Aorta (tissue), 5 donors: Measurements from ENCODE around the gene TBCD. TPM values are rescaled to one million over a fixed set of nuclear protein-coding genes. Genes with fewer than 3 reads are reported as not detected.

Experiments
- ATAC-seq: fragments of 200-7000 bp; cut with Tn5 transposase; one replicate; pipeline ENCODE4 v1.9.1; 2022; ENCODE audit warnings: moderate library complexity; ENCODE audit not compliant: low FRiP score
- DNase-seq, 2 donors: peaks; one replicate each; pipeline ENCODE4 v3.0.0-alpha.2; 2020
- H3K27ac ChIP-seq, 2 donors: one replicate each; pipeline ENCODE4 v1.5.1; 2013; ENCODE audit warnings: low read length in 2 of 2, mild to moderate bottlenecking in 2 of 2, moderate library complexity in 2 of 2, control low read depth in 1 of 2, inconsistent platforms in 1 of 2, low read depth in 1 of 2
- H3K27me3 ChIP-seq, 2 donors: one replicate each; pipeline ENCODE4 v1.6.1; 2013; ENCODE audit warnings: control low read depth in 1 of 2, low read length in 1 of 2, mild to moderate bottlenecking in 1 of 2, moderate library complexity in 1 of 2; ENCODE audit not compliant: insufficient read depth in 2 of 2, control insufficient read depth in 1 of 2
- H3K36me3 ChIP-seq, 2 donors: one replicate each; pipeline ENCODE4 v1.6.1; 2013; ENCODE audit warnings: control low read depth in 1 of 2, low read length in 1 of 2, mild to moderate bottlenecking in 1 of 2; ENCODE audit not compliant: insufficient read depth in 2 of 2, control insufficient read depth in 1 of 2
- H3K4me1 ChIP-seq, 2 donors: one replicate each; pipeline ENCODE4 v1.6.1; 2013; ENCODE audit warnings: low read length in 2 of 2, control low read depth in 1 of 2, mild to moderate bottlenecking in 1 of 2, moderate library complexity in 1 of 2; ENCODE audit not compliant: insufficient read depth in 2 of 2, control insufficient read depth in 1 of 2
- H3K4me3 ChIP-seq, 2 donors: one replicate each; pipeline ENCODE4 v1.5.1; 2013; ENCODE audit warnings: low read length in 2 of 2, control low read depth in 1 of 2, mild to moderate bottlenecking in 1 of 2
- H3K9me3 ChIP-seq: one replicate; pipeline ENCODE4 v1.6.1; 2013; ENCODE audit warnings: mild to moderate bottlenecking, low read length; ENCODE audit not compliant: control insufficient read depth
- WGBS, 2 donors: extraction: QIAGEN DNeasy Blood & Tissue Kit; methylation state at CpG; one replicate each; pipeline ENCODE4 v1.1.7; 2013; 5-methylcytosine and 5-hydroxymethylcytosine counted together
- intact Hi-C, 2 donors: fragments of 100-400 bp; cut with DNase I; formaldehyde crosslinking; loops; one replicate each; pipeline versions ENCODE4 v1.14.2 to v1.15.0; 2022
- polyA plus RNA-seq, 2 donors: library from polyadenylated mRNA; stranded (reverse); fragments of 200-250 nt; gene quantifications; one replicate each; pipeline ENCODE4 v1.2.3, GENCODE V29; 2013
- total RNA-seq, 2 donors: library from RNA; stranded (reverse); fragmentation: NEBNext Ultra II Directional; extraction: Animal tissue kit (Norgen Biotek cat#: 25700); gene quantifications; one replicate each; pipeline ENCODE4 v1.2.1, GENCODE V29; 2021
- donor health status: healthy with polysubstance abuse.
- donor health status: Bipolar disorder and iron deficiency.
- donor health status: DM: no; HTN: no; CAD: no.
- donor health status: DM: no; HTN: no; CAD: no.
- donor health status: DM: yes; HTN: yes; CAD: no.

Gene TBCD
- total and polyA plus RNA-seq, 4 donors = 20.0 to 182 (median 111) TPM

DNA sequence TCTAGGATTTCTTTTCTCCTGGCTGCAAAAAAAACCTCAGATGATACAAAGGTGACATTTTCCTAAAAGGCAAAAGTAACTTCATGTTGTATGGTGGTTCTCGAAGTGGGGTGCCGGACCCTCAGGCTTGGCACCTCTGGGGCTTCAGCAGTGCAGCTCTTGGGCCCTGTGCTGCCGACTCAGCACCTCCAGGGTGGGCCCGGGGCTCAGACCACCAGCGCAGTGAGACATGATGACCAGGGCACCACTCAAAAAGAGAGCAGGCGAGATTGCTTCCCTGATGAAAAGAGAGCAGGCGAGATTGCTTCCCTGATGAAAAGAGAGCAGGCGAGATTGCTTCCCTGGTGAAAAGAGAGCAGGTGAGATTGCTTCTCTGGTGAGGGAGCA, 186.6 kb downstream of the TBCD start:
- Histone ChIP-seq H3K4me3 (no peak overlapping the region), H3K9me3 (no peaks in the 10 kb centered on the region), H3K36me3 (peaks cover 0 to 5% of the 10 kb centered on the region in 2 donors), H3K27ac (no peak overlapping the region), H3K4me1 (no peaks in the 10 kb centered on the region), H3K27me3 (no peaks in the 10 kb centered on the region)
- intact Hi-C loops = no loop called here
- ATAC-seq = no peak
- DNase-seq = peak; percentile 15 to 31
- 94% methylated on average over 8 of the region's 8 CpGs for WGBS, 2 donors

DNA sequence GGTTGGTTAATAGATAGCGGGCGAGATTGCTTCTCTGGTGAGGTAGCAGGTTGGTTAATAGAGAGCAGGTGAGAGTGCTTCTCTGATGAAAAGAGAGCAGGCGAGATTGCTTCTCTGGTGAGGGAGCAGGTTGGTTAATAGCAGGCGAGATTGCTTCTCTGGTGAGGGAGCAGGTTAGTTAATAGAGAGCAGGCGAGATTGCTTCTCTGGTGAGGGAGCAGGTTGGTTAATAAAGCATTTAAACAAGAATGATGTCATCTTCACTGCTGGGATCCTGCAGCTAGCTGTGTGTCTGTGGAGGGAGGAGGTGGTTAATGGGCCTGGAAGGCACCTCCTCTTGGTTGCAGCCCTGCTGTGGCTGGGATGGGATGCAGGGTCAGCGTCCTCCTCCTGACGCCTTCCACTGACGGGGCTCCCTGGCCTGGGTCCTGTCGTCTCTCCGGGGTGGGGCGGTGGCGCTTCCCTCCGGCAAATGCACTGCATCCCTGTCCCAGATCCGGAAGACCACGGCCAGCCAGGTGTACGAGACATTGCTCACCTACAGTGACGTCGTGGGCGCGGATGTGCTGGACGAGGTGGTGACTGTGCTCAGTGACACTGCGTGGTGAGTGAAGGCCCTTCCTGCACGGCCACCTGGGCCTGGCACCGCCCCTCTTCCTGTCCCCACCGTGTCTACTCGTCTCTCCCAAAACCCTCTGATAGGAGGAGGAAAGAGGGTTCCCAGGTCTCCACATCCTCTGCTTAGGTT, 187.2 kb downstream of the TBCD start:
- no peaks in the 10 kb centered on the region for H3K4me1 ChIP-seq
- H3K36me3 ChIP-seq = peaks cover 3 to 6% of the 10 kb centered on the region in 2 donors
- WGBS, 2 donors = 88 to 92% methylated on average over 26 of the region's 26 CpGs
- no peaks in the 10 kb centered on the region for H3K27me3 ChIP-seq
- DNase-seq (peak in 1 of 2 donors; percentile 62), ATAC-seq (no peak)
- no peak overlapping the region for H3K27ac ChIP-seq
- no peaks in the 10 kb centered on the region for H3K9me3 ChIP-seq
- H3K4me3 ChIP-seq = no peak overlapping the region
- intact Hi-C loops = no loop called here

DNA sequence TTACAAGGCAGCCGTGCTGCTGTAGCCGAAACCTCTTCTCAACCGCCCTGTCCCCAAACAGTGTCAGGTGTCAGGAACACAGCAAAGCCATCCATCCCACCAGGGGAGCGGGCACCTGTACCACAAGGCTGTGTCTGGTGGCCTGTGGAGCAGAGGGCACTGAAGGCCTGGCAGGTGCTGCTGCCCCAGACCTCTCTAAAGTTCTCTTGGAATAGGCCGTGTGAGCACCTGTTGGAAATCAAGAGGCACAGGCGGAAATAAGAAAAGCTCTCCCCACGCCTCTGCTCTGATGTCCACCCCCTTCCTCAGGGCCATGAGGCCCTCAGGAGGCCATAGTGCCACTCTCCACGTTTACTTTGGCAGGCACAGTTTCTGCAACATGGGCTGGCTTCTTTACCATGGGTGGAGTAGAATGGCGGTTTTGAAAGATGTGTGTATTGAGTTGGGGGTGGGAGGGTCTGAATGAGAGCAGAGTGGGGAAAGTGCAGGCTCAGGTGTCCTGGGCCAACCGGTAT, 187.8 kb downstream of the TBCD start:
- ATAC-seq = no peak
- Histone ChIP-seq H3K27me3 (no peaks in the 10 kb centered on the region), H3K36me3 (peaks cover 4 to 6% of the 10 kb centered on the region in 2 donors), H3K9me3 (peaks cover 3% of the 10 kb centered on the region), H3K4me1 (no peaks in the 10 kb centered on the region), H3K4me3 (no peak overlapping the region), H3K27ac (no peak overlapping the region)
- WGBS, 2 donors = 77 to 82% methylated on average over 10 of the region's 10 CpGs
- intact Hi-C loops = loop anchor here in 1 of 2 donors (10.0 kb wide), 1 partner anchor 55 kb away; no protein-coding TSS in a partner anchor
- DNase-seq = peak in 1 of 2 donors; percentile 24

- intact Hi-C loops = loop anchor here in 1 of 2 donors (10.0 kb wide), 1 partner anchor 56 kb away; no protein-coding TSS in a partner anchor
- no peak overlapping the region for H3K4me3 ChIP-seq
- H3K9me3 ChIP-seq = peaks cover 3% of the 10 kb centered on the region
- no peak for ATAC-seq
- H3K27me3 ChIP-seq = no peaks in the 10 kb centered on the region
- H3K4me1 ChIP-seq = no peaks in the 10 kb centered on the region
- H3K36me3 ChIP-seq = peaks cover 4 to 6% of the 10 kb centered on the region in 2 donors
- no peak overlapping the region for H3K27ac ChIP-seq
- peak in 1 of 2 donors; percentile 64 for DNase-seq
- 91 to 92% methylated on average over 27 of the region's 27 CpGs for WGBS, 2 donors
These were observed 188.6 kb downstream of the TBCD start for GRCh38 chr17:82940226-82941020.

DNA sequence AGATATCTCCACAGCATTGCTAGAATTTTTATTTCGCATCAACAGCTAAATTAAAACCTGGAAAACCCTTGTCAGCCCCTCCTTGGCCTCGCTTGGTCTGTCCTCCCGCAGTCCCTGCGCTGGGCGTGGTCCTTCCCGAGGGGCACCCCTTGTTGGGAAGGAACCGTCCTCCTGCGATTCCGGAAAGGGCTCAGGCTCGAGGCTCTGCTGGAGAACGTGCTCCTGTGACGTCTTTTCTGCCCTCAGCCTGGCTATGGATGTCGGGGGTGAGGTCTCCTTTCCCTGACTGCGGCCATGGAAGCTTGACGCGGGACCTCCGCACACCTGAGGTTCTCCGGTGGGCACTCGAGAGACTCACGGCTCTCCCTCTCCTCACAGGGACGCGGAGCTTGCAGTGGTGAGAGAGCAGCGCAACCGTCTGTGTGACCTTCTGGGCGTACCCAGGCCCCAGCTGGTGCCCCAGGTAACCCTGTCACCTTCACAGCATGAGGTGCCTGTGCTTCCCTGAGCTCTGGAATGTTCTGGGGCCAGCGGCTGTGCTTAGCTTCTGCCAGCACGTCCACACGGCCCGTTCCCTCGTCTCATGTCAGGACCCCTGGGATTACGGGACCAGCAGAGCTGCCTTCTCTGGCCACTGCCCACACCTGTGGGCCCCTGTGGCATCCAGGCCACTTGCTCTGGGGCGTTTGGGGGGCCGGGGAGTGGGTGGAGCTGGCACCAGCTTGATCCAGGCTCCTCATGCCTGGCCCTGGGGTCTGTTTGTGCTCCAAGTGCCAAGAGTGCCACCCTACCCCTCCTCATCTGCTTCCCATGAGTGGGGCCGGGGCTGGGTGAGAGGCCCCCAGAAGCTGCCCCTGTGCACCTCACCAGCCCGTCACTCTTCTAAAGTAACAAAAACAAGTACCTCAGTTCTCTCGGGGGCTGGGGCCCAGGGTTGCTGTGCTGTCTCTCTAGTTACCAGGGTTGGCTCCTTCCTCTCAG, 189.4 kb downstream of the TBCD start:
- 92 to 93% methylated on average over 36 of the region's 36 CpGs for WGBS, 2 donors
- H3K4me1 ChIP-seq = no peaks in the 10 kb centered on the region
- peaks cover 3% of the 10 kb centered on the region for H3K9me3 ChIP-seq
- ATAC-seq (no peak), DNase-seq (peak; percentile 33 to 71)
- H3K27ac ChIP-seq = no peak overlapping the region
- H3K27me3 ChIP-seq = no peaks in the 10 kb centered on the region
- H3K36me3 ChIP-seq = peaks cover 4 to 6% of the 10 kb centered on the region in 2 donors
- no peak overlapping the region for H3K4me3 ChIP-seq
- intact Hi-C loops = loop anchor here in 1 of 2 donors (10.0 kb wide), 1 partner anchor 57 kb away; no protein-coding TSS in a partner anchor

- DNase-seq = peak in 1 of 2 donors; percentile 55
These were observed 190.6 kb downstream of the TBCD start for GRCh38 chr17:82942166-82943130.

GRCh38 chr17:82943339-82943738, 191.5 kb downstream of the TBCD start:
- 98 to 99% methylated on average over 7 of the region's 7 CpGs for WGBS, 2 donors
- peaks cover 4 to 6% of the 10 kb centered on the region in 2 donors for H3K36me3 ChIP-seq
- H3K4me1 ChIP-seq = no peaks in the 10 kb centered on the region
- no peak overlapping the region for H3K27ac ChIP-seq
- H3K9me3 ChIP-seq = peaks cover 3% of the 10 kb centered on the region
- H3K27me3 ChIP-seq = no peaks in the 10 kb centered on the region
- intact Hi-C loops = loop anchor here in 1 of 2 donors (10.0 kb wide), 1 partner anchor 59 kb away; no protein-coding TSS in a partner anchor
- ATAC-seq (peak; percentile 16), DNase-seq (peak in 1 of 2 donors; percentile 71)
- no peak overlapping the region for H3K4me3 ChIP-seq

More at GRCh38 chr17:82942166-82943130, 190.6 kb downstream of the TBCD start:
- WGBS, 2 donors = 87 to 88% methylated on average over 18 of the region's 18 CpGs
- H3K27ac ChIP-seq = no peak overlapping the region
- peaks cover 3% of the 10 kb centered on the region for H3K9me3 ChIP-seq
- no peaks in the 10 kb centered on the region for H3K4me1 ChIP-seq
- intact Hi-C loops = loop anchor here in 1 of 2 donors (10.0 kb wide), 1 partner anchor 58 kb away; no protein-coding TSS in a partner anchor
- no peak for ATAC-seq
- peaks cover 4 to 6% of the 10 kb centered on the region in 2 donors for H3K36me3 ChIP-seq
- no peak overlapping the region for H3K4me3 ChIP-seq
- H3K27me3 ChIP-seq = no peaks in the 10 kb centered on the region
